Tibial nerve (tissue), 4 donors: ENCODE measurements around the gene LGI4. TPM values are rescaled to one million over a fixed set of nuclear protein-coding genes. Genes with fewer than 3 reads are reported as not detected.

ENCODE experiments used
- DNase-seq, 2 donors: peaks; one replicate each; pipeline ENCODE4 v3.0.0-alpha.2; 2019; ENCODE audit warnings: low spot score in 2 of 2
- H3K27ac ChIP-seq, 4 donors: fragments of 200-600 bp; sonication (generic) in 3 of 4; one replicate each; pipeline ENCODE4 v1.5.1; 2017 to 2019; ENCODE audit warnings: mild to moderate bottlenecking in 1 of 4
- H3K27me3 ChIP-seq, 2 donors: fragments of 200-600 bp; sonication (generic) in 1 of 2; one replicate each; pipeline versions ENCODE4 v1.5.1 to v1.6.0; 2017 to 2019
- H3K36me3 ChIP-seq, 3 donors: fragments of 200-600 bp; sonication (generic); one replicate each; pipeline ENCODE4 v1.5.1; 2018 to 2019
- H3K4me1 ChIP-seq, 4 donors: fragments of 200-600 bp; sonication (generic) in 3 of 4; one replicate each; pipeline ENCODE4 v1.5.1; 2017 to 2019
- H3K4me3 ChIP-seq, 4 donors: fragments of 200-600 bp; sonication (generic) in 3 of 4; one replicate each; pipeline ENCODE4 v1.5.1; 2017 to 2019; ENCODE audit warnings: mild to moderate bottlenecking in 1 of 4, moderate library complexity in 1 of 4
- H3K9me3 ChIP-seq, 4 donors: fragments of 200-600 bp; sonication (generic) in 3 of 4; one replicate each; pipeline ENCODE4 v1.5.1; 2017 to 2019
- EP300 ChIP-seq, 2 donors: sonication (generic); formaldehyde crosslinking; IDR thresholded peaks; one replicate each; pipeline ENCODE4 v1.6.1; 2017; ENCODE audit warnings: antibody characterized with exemption in 2 of 2, mild to moderate bottlenecking in 1 of 2
- POLR2A ChIP-seq, 2 donors: fragments of 450-650 bp; IDR thresholded peaks; one replicate each; pipeline ENCODE4 v1.6.1; 2017; ENCODE audit warnings: antibody characterized with exemption in 2 of 2, mild to moderate bottlenecking in 2 of 2, moderate library complexity in 2 of 2
- WGBS, 2 donors: methylation state at CpG; one replicate each; pipeline ENCODE4 v1.1.5; 2018; 5-methylcytosine and 5-hydroxymethylcytosine counted together
- total RNA-seq, 4 donors: library from RNA; depleted of rRNA; stranded (reverse); fragments of >200 nt; gene quantifications; one replicate each; pipeline ENCODE4 v1.1.0, GENCODE V29; 2016
- TF ChIP-seq, protein P1 (sequence below), 5 experiments: fragments of 200-600 bp in 3 of 5; fragments of 450-650 bp in 2 of 5; sonication (generic) in 3 of 5; IDR thresholded peaks; one replicate each; pipeline ENCODE4 v1.5.1; 2016 to 2019; ENCODE audit warnings: antibody characterized with exemption in 5 of 5, mild to moderate bottlenecking in 3 of 5, moderate library complexity in 2 of 5

The LGI4 gene
- total RNA-seq, 4 donors from 2014 or later, result 207 to 323 (median 302) TPM

DNA sequence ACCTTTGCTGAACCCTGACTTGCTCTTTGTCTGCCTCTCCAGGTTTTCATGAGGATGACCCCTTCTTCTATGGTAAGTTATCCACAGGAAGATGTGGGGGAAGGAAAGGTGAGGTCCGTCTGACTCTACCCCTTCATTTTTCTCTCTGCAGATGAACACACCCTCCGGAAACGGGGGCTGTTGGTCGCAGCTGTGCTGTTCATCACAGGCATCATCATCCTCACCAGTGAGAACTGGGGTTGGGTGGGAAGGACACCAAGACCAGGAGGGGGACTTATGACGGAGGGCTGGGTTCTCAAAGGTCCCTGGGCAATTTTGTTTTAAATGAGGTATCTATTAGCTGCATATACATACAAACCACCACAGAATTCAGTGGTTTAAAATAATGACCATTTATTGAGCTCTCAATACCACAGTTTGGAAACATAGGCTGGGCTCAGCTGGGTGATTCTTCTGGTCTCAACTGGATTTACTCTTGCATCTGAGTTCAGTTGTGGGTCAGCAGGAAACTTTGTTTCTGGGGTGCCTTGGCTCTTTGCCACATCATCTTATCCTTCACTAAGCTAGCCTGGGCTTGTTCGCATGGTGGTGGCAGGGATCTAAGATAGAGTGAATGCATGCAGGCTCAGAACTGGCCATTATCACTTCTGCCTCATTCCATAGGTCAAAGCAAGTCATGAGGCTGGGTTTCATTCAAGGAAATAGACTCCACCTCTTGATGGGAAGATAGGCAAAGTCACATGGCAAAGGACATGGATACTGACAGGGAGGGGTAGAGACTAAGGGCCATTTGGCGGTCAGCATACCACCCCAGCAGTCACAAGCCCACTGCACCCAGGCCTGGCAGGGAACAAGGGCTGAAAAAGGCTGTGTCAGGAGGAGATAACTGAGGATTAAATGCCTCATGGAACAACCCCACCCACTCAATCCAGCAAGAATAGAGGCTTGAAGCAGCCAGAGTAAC is 31.5 kb upstream of the LGI4 start:
- Histone ChIP-seq H3K27me3 (no peaks in the 10 kb centered on the region), H3K27ac (no peak overlapping the region), H3K36me3 (peaks cover 0 to 86% (median 0%) of the 10 kb centered on the region in 3 donors), H3K4me3 (no peak overlapping the region), H3K9me3 (peaks cover 0 to 53% (median 0%) of the 10 kb centered on the region in 4 donors), H3K4me1 (no peaks in the 10 kb centered on the region)
- no peak for DNase-seq
- WGBS, 2 donors, result 82 to 95% methylated on average over 7 of the region's 7 CpGs
- TF ChIP-seq, protein P1, sequence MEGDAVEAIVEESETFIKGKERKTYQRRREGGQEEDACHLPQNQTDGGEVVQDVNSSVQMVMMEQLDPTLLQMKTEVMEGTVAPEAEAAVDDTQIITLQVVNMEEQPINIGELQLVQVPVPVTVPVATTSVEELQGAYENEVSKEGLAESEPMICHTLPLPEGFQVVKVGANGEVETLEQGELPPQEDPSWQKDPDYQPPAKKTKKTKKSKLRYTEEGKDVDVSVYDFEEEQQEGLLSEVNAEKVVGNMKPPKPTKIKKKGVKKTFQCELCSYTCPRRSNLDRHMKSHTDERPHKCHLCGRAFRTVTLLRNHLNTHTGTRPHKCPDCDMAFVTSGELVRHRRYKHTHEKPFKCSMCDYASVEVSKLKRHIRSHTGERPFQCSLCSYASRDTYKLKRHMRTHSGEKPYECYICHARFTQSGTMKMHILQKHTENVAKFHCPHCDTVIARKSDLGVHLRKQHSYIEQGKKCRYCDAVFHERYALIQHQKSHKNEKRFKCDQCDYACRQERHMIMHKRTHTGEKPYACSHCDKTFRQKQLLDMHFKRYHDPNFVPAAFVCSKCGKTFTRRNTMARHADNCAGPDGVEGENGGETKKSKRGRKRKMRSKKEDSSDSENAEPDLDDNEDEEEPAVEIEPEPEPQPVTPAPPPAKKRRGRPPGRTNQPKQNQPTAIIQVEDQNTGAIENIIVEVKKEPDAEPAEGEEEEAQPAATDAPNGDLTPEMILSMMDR (IDR thresholded peaks at IDR 0.05), result no peak
- no peak for TF ChIP-seq EP300 (IDR thresholded peaks at IDR 0.05)
- no peak for TF ChIP-seq POLR2A (IDR thresholded peaks at IDR 0.05)

DNA sequence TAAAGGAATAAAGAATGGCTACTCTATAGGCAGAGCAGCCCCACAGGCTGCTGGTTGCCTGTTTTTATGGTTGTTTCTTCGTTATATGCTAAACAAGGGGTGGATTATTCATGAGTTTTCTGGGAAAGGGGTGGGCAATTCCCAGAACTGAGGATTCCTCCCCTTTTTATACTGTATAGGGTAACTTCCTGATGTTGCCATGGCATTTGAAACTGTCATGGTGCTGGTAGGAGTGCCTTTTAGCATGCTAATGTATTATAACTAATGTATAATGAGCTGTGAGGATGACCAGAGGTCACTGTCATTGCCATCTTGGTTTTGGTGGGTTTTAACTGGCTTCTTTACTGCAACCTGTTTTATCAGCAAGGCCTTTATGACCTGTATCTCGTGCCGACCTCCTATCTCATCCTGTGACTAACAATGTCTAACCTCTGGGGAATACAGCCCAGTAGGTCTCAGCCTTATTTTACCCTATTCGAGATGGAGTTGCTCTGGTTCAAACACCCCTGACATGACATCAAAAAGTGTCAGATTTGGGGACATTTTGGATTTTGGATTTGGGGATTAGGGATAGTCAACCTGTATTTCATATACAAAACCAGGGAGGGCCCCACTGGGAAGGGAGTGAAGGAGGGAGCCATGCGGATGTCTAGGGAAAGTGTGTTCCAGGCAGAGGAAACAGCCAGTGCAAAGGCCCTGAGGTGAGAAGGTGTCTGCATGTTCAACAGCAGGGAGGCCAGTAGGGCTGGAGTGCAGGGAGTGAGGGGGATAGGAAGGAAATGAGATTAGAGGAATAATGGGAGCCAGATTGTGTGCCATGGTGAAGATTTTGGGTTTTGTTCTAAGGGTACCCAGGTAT is 30.6 kb upstream of the LGI4 start:
- H3K9me3 ChIP-seq, result peaks cover 0 to 55% (median 0%) of the 10 kb centered on the region in 4 donors
- TF ChIP-seq EP300 (IDR thresholded peaks at IDR 0.05) (no peak), POLR2A (IDR thresholded peaks at IDR 0.05) (no peak)
- TF ChIP-seq, protein P1 (IDR thresholded peaks at IDR 0.05), result no peak
- H3K4me3 ChIP-seq, result no peak overlapping the region
- 74 to 75% methylated on average over 5 of the region's 5 CpGs for WGBS, 2 donors
- H3K36me3 ChIP-seq, result peaks cover 0 to 91% (median 0%) of the 10 kb centered on the region in 3 donors
- no peaks in the 10 kb centered on the region for H3K27me3 ChIP-seq
- no peak overlapping the region for H3K27ac ChIP-seq
- H3K4me1 ChIP-seq, result no peaks in the 10 kb centered on the region
- no peak for DNase-seq

DNA sequence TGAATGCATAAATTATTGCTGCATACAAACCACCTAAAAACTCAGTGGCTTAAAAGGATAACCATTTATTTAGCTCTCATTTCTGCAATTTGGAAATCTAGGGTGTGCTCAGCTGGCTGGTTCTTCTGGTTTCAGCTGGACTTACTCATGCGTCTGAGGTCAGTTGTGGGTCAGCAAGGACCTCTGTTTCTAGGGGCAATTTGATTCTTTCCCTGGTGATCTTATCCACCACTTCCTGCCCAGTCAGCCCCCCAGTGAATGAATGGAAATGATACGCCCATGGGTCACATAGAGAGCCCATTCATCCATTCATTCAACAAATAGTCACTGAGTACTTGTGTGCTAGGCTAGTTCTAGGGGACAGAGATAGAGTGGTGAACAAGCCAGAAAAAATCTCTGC is 29.6 kb upstream of the LGI4 start:
- Histone ChIP-seq H3K9me3 (peaks cover 0 to 55% (median 0%) of the 10 kb centered on the region in 4 donors), H3K4me3 (no peak overlapping the region), H3K27me3 (no peaks in the 10 kb centered on the region), H3K4me1 (no peaks in the 10 kb centered on the region), H3K27ac (no peak overlapping the region), H3K36me3 (peaks cover 0 to 91% (median 3%) of the 10 kb centered on the region in 3 donors)
- WGBS, 2 donors, result 32 to 53% methylated on average over 2 of the region's 2 CpGs
- TF ChIP-seq EP300 (IDR thresholded peaks at IDR 0.05), result no peak
- TF ChIP-seq, protein P1 (IDR thresholded peaks at IDR 0.05), result no peak
- TF ChIP-seq POLR2A (IDR thresholded peaks at IDR 0.05), result no peak
- no peak for DNase-seq

DNA sequence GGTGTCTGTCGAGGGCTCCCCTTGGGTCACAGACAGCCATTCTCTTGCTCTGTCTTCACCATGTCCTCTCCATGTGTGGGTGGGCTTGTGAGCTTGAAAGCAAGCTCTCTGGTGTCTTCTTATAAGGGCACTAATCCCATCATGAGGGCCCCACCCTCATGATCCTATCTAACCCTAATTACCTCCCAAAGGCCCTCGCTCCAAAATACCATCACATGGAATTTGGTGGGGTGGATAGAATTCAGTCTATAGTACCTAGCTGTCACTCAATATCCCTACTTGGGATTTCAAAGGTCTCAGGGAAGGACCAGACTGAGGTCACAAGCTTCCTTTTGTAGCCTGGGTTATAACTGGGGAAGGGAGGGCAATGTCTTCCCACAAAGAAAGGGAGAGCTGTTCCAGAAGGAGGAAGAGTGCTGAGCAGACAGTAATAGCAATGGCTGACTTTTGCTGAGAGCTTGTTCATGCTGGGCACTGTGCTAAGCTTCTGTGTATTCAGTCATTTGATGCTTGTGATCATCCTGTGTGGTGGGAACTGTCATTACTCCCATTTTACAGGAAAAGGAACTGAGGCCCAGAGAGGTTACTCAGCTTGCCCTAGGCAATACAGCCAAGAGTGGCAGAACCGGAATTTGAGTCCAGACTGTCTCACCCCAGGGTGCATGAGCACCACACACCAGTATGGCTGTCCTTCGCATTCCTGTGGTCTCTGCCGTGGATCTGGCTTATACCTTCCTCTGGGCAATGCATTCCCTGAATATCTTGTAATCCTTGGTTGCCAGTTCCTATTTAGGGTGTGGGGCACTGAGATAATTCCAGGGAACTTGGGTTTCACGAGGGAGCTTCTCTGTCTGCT is 27.8 kb upstream of the LGI4 start:
- Histone ChIP-seq H3K36me3 (peaks cover 0 to 94% (median 9%) of the 10 kb centered on the region in 3 donors), H3K27ac (no peak overlapping the region), H3K4me1 (no peaks in the 10 kb centered on the region), H3K4me3 (no peak overlapping the region), H3K27me3 (no peaks in the 10 kb centered on the region), H3K9me3 (peaks cover 0 to 55% (median 0%) of the 10 kb centered on the region in 4 donors)
- no peak for TF ChIP-seq POLR2A (IDR thresholded peaks at IDR 0.05)
- TF ChIP-seq, protein P1 (IDR thresholded peaks at IDR 0.05), result no peak
- no peak for TF ChIP-seq EP300 (IDR thresholded peaks at IDR 0.05)
- WGBS, 2 donors, result 81 to 90% methylated on average over 6 of the region's 6 CpGs
- no peak for DNase-seq
